Amygdala (tissue), 56 donors: ENCODE measurements around the gene CLASP1.
"Not testable (repeated sequence)": the region's sequence is repeated elsewhere in the genome, so short reads cannot be mapped to it uniquely, and the experiment has no call there.

ENCODE experiments used
- DNase-seq, 56 donors: peaks; one replicate each; lab custom pipeline; 2025; lab: John Stamatoyannopoulos, UW

The CLASP1 gene

GRCh38 chr2:121649149-121649595 is at the start of gene CLASP1:
CLASP1 (minus strand) TSS chr2:121649462; CDS start chr2:121605895, 43,567 bp downstream.
- DNase-seq, result peak in 38 of 56 donors; percentile 9 to 87 (median 64)

- DNase-seq, result no peak
Measured at GRCh38 chr2:121698318-121698930, 49.2 kb upstream of the CLASP1 start.

- DNase-seq, result no peak
Measured at GRCh38 chr2:121697108-121697631, 47.9 kb upstream of the CLASP1 start.

- DNase-seq, result no peak
Measured at GRCh38 chr2:121696410-121696930, 47.2 kb upstream of the CLASP1 start.

GRCh38 chr2:121695171-121695451 is 45.8 kb upstream of the CLASP1 start:
- no peak for DNase-seq

- no peak for DNase-seq
Measured at GRCh38 chr2:121694398-121695170, 45.3 kb upstream of the CLASP1 start.

- DNase-seq, result not testable (repeated sequence)
Measured at GRCh38 chr2:121690572-121690971, 41.3 kb upstream of the CLASP1 start.

GRCh38 chr2:121690095-121690494 is 40.8 kb upstream of the CLASP1 start:
- DNase-seq, result no peak

- peak in 2 of 56 donors; percentile 2 to 35 for DNase-seq
Measured at GRCh38 chr2:121689356-121689755, 40.1 kb upstream of the CLASP1 start.

GRCh38 chr2:121688820-121689219 is 39.6 kb upstream of the CLASP1 start:
- no peak for DNase-seq

GRCh38 chr2:121686902-121687301 is 37.6 kb upstream of the CLASP1 start:
- DNase-seq, result no peak

- DNase-seq, result no peak
Measured at GRCh38 chr2:121686218-121686617, 37.0 kb upstream of the CLASP1 start.

GRCh38 chr2:121682396-121683298 is 33.4 kb upstream of the CLASP1 start:
- DNase-seq, result no peak

GRCh38 chr2:121677855-121678254 is 28.6 kb upstream of the CLASP1 start:
- DNase-seq, result no peak

- not testable (repeated sequence) for DNase-seq
Measured at GRCh38 chr2:121671621-121672020, 22.4 kb upstream of the CLASP1 start.

- no peak for DNase-seq
Measured at GRCh38 chr2:121670181-121670580, 20.9 kb upstream of the CLASP1 start.

- no peak for DNase-seq
Measured at GRCh38 chr2:121667618-121668017, 18.4 kb upstream of the CLASP1 start.

- no peak for DNase-seq
Measured at GRCh38 chr2:121666042-121666441, 16.8 kb upstream of the CLASP1 start.

- no peak for DNase-seq
Measured at GRCh38 chr2:121665504-121665903, 16.2 kb upstream of the CLASP1 start.

GRCh38 chr2:121664713-121665112 is 15.5 kb upstream of the CLASP1 start:
- DNase-seq, result no peak

- no peak for DNase-seq
Measured at GRCh38 chr2:121664086-121664485, 14.8 kb upstream of the CLASP1 start.
